PC-3 (cell line): ENCODE measurements around the gene RREB1.

Experiments
- CTCF ChIP-seq: fragments of 300-600 bp; sonication (generic); conservative IDR thresholded peaks from 2 replicates; pipeline ENCODE4 v1.5.1; 2017; ENCODE audit warnings: antibody characterized with exemption, low read depth, mild to moderate bottlenecking, low read length
- EZH2 ChIP-seq: fragments of 300-600 bp; sonication (generic); IDR thresholded peaks from one replicate; pipeline ENCODE4 v1.6.1; 2017; ENCODE audit warnings: antibody characterized with exemption, mild to moderate bottlenecking, low read length; ENCODE audit not compliant: unreplicated experiment
- EZH2phosphoT487 ChIP-seq: fragments of 300-600 bp; sonication (generic); IDR thresholded peaks from 2 replicates; pipeline ENCODE4 v1.6.1; 2018; ENCODE audit warnings: mild to moderate bottlenecking, antibody characterized with exemption, low read length, borderline replicate concordance

- no peak for TF ChIP-seq CTCF
- TF ChIP-seq EZH2phosphoT487 = no peak
- TF ChIP-seq EZH2 = no peak
These were observed 165.9 kb downstream of the RREB1 start for GRCh38 chr6:7273709-7274108.
